Astrocyte (in vitro differentiated cells and primary cell): ENCODE results near the gene MYG1.

Experiments used
- EZH2 ChIP-seq: IDR thresholded peaks from 2 replicates; pipeline ENCODE4 v1.6.1; 2012; ENCODE audit warnings: mild to moderate bottlenecking, low read length, inconsistent platforms; ENCODE audit not compliant: insufficient read depth
- TF ChIP-seq, protein P1 (sequence below): IDR thresholded peaks from 2 replicates; pipeline ENCODE4 v1.5.1; 2011; ENCODE audit warnings: low read depth, mild to moderate bottlenecking, inconsistent platforms, low read length, moderate library complexity; ENCODE audit not compliant: insufficient read depth

DNA sequence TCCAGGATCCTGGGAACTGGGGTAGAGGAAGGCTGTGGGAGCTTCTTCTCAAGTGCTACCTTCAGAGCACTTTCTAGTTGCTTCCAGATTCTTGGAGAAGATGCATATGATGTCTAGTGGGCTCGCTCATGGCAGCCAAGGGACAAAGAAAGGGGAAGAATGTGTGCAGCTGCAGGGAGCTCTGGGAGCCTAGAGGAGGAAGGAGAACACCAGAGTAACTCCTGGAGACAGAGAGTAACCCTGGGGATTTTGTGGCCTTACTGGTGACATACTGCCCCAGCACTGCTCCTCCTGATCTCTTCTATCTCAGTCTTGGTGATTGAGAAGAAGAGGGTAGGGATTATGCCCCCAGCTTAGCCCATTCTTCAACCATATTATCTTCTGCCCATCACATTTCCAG is 47.0 kb downstream of the MYG1 start:
- no peak for TF ChIP-seq EZH2
- TF ChIP-seq, protein P1, sequence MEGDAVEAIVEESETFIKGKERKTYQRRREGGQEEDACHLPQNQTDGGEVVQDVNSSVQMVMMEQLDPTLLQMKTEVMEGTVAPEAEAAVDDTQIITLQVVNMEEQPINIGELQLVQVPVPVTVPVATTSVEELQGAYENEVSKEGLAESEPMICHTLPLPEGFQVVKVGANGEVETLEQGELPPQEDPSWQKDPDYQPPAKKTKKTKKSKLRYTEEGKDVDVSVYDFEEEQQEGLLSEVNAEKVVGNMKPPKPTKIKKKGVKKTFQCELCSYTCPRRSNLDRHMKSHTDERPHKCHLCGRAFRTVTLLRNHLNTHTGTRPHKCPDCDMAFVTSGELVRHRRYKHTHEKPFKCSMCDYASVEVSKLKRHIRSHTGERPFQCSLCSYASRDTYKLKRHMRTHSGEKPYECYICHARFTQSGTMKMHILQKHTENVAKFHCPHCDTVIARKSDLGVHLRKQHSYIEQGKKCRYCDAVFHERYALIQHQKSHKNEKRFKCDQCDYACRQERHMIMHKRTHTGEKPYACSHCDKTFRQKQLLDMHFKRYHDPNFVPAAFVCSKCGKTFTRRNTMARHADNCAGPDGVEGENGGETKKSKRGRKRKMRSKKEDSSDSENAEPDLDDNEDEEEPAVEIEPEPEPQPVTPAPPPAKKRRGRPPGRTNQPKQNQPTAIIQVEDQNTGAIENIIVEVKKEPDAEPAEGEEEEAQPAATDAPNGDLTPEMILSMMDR = no peak
